HG02840 (cell line): ENCODE measurements around the gene NSMCE1.

Source experiments
- ATAC-seq: cut with Tn5 transposase; IDR thresholded peaks from one replicate; pipeline ENCODE4 v1.9.1; 2021; ENCODE audit warnings: mild to moderate bottlenecking, moderate library complexity, moderate number of reproducible peaks; ENCODE audit not compliant: unreplicated experiment, low FRiP score

Gene NSMCE1

GRCh38 chr16:27199736-27200135 lies 68.8 kb downstream of the NSMCE1 start:
- ATAC-seq: no peak

DNA sequence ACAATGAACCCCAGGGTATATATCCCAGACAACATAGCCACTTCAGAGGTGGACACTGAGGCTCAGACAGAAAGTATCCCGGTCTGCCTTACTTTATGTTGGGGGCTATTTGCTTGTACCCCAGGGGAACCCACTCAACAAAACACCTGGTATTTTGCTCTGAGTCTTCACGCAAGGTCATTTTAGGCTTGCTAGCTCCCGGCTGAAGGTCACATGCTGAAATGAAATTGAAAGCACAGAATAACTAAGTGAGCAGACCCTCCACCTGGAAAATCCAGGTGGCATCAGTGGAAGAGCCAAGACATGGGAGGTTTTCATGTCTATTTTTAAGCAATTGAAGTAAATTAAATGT lies 69.4 kb downstream of the NSMCE1 start:
- ATAC-seq: no peak

DNA sequence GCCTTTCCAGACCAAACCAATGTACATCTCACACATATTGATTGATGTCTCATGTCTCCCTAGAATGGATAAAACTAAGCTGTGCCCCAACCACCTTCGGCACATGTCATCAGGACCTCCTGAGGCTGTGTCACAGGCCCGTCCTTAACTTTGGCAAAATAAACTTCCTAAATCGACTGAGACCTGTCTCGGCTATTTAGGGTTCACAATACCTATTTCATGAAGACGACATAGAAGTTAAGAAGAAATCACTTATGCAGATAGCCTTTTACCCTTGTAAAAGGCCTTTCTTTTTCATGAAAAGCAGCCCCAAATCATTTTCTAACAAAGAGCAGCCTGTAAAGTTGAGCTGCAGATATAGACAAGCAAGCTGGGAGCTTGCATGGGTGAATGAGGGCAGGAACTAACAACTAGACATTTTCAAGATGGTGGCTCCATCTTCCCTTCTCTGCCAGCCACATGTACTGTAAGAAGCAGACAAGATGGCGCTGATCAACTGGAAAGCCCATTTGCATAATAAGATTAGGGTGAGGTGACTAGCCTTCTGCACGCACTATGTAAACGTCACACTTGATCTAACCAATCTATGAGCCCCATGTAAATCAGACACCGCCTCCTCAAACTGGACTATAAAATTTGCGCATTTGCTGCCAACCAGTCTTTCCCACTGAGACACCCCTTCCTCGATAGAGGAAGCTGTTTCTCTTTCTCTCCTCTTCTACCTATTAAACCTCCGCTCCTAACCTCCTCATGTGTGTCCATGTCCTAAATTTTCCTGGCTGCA lies 69.9 kb downstream of the NSMCE1 start:
- ATAC-seq: no peak

DNA sequence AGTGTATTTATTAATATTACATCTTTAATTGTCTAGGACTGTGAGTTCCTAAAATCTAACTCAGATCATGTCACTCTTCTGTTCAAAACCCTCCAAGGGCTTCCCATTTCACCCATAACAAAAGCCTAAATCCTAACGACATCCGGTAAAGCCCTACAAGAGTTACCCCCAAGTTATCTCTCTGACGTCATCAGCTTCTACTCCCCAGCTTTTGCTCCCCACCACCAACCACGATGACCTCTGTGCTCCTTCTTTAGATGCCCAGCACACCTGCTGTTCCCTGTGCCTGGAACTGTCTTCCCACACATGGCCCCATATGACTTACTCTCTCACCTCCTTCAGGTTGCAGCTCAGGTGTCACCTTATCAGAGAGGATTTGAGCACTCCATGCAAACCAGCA lies 71.6 kb downstream of the NSMCE1 start:
- no peak for ATAC-seq

DNA sequence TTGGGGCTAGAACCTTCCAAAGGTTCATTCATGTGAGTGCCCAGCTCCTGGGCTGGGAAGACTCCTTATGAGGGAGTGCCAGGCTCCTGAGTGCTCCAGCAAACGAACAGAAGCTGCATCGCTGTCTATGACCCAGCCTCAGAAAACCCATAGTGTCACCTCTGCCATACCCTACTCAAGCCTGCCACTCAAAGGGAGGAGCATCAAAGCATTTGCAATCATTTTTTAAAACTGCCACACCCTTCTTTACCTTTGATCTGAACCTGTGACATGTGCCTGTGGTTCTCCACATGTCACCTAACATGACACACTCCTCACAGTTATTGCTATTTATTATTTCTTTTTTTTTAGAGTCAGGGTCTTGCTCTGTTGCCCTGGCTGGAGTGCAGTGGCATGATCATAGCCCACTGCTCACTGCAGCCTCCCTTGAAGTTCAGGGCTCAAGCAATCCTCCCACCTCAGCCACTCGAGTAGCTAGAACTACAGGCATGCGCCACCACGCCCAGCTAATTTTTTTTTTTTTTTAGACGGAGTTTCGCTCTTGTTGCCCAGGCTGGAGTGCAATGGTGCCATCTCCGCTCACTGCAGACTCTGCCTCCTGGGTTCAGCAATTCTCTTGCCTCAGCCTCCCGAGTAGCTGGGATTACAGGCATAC lies 72.5 kb downstream of the NSMCE1 start:
- ATAC-seq: no peak

DNA sequence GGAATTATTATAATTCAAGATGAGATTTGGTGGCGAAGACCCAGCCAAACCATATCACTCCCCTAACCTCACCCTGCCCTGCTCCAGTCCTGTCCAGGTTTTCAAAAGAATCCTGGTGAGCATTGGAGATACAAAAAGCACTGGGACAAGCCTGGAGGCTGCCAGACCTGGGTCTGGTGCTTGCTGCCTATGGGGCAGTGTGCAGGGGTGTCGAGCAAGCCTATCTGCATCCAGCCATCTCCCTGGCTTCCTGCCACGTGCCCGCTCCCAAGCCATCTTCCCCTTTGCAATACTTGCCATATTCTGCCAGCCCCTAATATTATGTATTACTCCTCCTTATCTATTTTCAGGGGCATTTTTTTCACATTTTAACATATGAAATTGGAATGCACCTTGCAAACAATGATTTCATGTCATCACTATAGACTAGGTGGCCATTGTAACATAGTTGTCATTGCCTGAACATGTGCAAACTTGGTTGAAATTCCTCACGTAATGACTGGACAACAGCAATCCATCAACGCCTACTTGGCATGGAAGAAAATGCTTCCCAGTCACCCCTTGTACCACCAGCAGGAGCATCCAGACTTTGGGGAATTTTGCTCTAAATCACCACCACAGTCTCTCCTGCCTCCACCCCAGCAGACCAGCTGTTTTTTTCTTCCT lies 73.4 kb downstream of the NSMCE1 start:
- ATAC-seq: no peak

- no peak for ATAC-seq
Observed at GRCh38 chr16:27193300-27193990, 75.1 kb downstream of the NSMCE1 start.

- no peak for ATAC-seq
Observed at GRCh38 chr16:27191352-27191924, 77.1 kb downstream of the NSMCE1 start.

GRCh38 chr16:27190316-27190871 lies 78.2 kb downstream of the NSMCE1 start:
- no peak for ATAC-seq

- ATAC-seq: no peak
Observed at GRCh38 chr16:27189335-27189972, 79.1 kb downstream of the NSMCE1 start.

DNA sequence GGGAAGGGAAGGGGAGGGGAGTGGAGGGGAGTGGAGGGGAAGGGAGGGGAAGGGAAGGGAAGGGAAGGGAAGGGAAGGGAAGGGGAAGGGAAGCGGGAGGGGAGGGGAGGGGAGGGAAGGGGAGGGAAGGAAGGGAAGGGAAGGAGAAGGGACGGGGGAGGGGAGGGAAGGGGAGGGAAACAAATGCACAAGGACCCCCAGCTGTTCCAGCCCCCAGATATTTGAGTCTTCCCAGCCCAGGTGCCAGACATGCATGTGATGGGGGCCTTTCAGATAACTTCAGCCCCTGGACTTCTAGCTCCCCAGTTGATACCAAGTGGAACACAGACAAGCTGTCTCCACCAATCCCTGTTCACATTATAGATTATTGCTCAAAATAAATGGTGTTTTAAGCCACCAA lies 79.9 kb downstream of the NSMCE1 start:
- no peak for ATAC-seq

GRCh38 chr16:27185776-27186130 lies 82.8 kb downstream of the NSMCE1 start:
- ATAC-seq: no peak

DNA sequence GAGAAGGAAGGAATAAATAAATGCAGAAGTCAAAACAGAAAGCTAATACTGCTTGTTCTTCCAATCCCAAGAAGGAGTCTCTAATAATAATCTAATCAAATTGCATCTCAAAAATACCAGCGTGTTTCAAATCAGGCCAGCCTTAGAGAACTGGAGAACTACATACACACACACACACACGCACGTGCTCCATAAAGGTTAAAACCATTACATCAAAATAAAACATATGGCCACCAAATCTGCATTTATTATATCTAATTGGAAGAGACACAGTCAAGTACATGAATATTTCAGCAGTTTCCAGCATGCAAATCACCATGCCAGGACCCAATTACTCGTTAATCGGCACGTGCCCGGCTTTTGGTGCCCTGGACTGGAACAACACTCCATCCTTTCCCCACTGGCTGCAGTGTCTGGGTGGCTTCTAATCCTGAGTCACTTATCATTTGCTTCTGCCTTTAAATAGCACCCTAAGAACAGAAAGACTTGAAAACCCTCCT lies 85.6 kb downstream of the NSMCE1 start:
- no peak for ATAC-seq

DNA sequence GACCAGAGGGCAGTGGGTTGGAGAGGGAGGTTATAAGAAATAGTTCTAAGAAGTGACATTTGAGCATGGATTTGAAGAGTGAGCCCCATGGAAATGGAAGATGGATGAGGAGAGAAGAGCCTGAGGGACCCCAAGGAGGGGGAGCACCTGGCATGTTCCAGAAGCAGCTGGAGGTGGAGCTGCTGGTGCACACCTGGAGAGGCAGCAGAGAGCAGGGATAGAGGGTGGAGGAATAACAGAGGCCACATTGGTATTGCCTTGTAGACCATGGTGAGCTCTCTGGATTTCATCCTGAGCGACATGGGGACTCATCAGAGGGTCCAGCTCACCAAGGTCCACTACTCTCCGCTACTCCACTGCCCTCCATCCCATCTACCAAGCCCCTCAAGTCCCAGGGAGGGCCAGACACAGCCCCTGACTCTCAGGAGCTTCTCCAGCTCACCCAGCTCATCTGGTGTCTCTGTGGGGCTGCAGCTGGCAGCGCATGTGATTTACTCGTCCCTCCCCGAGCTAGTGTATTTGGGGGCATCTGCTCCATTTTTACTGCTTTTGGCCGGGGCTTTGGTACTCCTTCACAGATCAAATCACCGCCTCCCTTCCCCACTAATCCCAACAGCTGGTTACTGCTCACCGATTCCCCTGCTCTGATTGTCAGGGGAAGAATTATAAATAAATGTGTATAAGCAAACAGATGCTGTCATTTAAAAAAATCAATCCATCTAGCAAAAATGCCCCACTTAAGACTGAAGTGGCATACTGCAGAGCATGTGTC lies 87.4 kb downstream of the NSMCE1 start:
- no peak for ATAC-seq

DNA sequence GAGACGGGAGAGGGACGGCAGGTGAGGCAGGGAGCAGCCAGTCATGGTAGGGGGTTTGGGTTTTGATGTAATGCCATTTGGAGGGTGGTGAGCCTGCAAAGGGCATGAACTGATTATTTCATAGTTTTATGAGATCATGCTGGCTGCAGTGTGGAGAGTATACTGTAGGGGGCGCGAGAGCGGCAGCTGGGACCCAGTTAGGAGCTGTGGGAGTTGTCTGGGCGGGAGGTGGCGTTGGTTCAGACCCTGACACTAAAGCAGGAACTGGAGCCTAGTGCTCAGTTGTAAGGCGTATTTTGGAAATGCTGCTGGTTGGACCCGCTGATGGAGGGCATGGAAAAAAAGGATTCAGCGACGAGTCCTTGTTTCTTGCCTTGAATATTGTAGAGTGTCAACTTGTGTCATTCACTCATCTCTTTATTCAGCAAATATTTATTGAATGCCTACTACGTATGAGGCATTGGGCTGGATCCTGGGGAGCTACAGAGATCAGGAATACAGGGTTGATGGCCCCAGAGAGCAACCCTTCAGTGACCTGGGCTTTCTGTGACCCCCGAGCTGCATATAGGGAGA lies 89.0 kb downstream of the NSMCE1 start:
- ATAC-seq: no peak

GRCh38 chr16:27177031-27177774 lies 91.4 kb downstream of the NSMCE1 start:
- no peak for ATAC-seq

DNA sequence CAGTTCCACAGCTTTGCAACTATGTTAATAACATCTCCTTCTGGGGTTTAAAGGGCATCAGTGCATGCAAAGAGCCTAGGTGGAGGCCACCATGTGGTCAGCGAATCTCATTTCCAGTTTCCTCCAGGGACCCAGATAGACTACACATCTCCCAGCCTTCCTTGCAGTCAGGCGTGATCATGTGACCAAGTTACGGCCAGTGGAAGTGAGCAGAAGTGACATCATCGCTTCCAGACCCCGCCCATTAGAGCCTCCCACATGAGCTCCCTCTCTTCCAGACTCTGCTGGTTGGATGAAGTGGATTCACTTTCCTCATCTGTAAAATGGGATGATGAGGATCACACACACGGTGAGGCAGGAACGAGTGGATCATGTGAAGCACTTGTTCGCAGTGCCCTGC lies 92.7 kb downstream of the NSMCE1 start:
- ATAC-seq: no peak
